Right lobe of liver (tissue), 6 donors: ENCODE measurements around the gene WDR62. TPM values are rescaled to one million over a fixed set of nuclear protein-coding genes. Genes with fewer than 3 reads are reported as not detected.

Experiments
- ATAC-seq, 4 donors: fragments of 200-7000 bp; cut with Tn5 transposase; one replicate each; pipeline ENCODE4 v1.9.1; 2020; ENCODE audit warnings: mild to moderate bottlenecking in 4 of 4, moderate library complexity in 4 of 4
- DNase-seq, 3 donors: peaks; one replicate each; pipeline ENCODE4 v3.0.0-alpha.2; 2020
- H3K27ac ChIP-seq, 3 donors: fragments of 200-600 bp; one replicate each; pipeline ENCODE4 v1.8.0; 2022
- H3K27me3 ChIP-seq, 2 donors: fragments of 200-600 bp; one replicate each; pipeline ENCODE4 v1.8.0; 2022
- H3K36me3 ChIP-seq, 4 donors: fragments of 200-600 bp; sonication (generic) in 1 of 4; one replicate each; pipeline versions ENCODE4 v1.5.1 to v1.8.0; 2017 to 2022; ENCODE audit warnings: control low read depth in 1 of 4
- H3K4me1 ChIP-seq, 4 donors: fragments of 200-600 bp; sonication (generic) in 1 of 4; one replicate each; pipeline versions ENCODE4 v1.5.1 to v1.8.0; 2017 to 2022; ENCODE audit warnings: control low read depth in 1 of 4
- H3K4me3 ChIP-seq, 3 donors: fragments of 200-600 bp; one replicate each; pipeline ENCODE4 v1.8.0; 2022
- H3K9me3 ChIP-seq, 4 donors: fragments of 200-600 bp; sonication (generic) in 1 of 4; one replicate each; pipeline versions ENCODE4 v1.5.1 to v1.8.0; 2017 to 2022; ENCODE audit warnings: control low read depth in 1 of 4
- POLR2A ChIP-seq: fragments of 450-650 bp; IDR thresholded peaks from one replicate; pipeline ENCODE4 v1.6.1; 2017; ENCODE audit warnings: antibody characterized with exemption, mild to moderate bottlenecking
- WGBS: methylation state at CpG from one replicate; pipeline ENCODE4 v1.1.6; 2018; ENCODE audit warnings: low coverage, low lambda C conversion rate; ENCODE audit not compliant: insufficient coverage; ENCODE audit errors: missing lambda C conversion rate; 5-methylcytosine and 5-hydroxymethylcytosine counted together
- intact Hi-C, 2 donors: fragments of 100-400 bp; cut with DNase I; formaldehyde crosslinking; loops; one replicate each; pipeline versions ENCODE4 v1.11.2 to v1.14.1; 2022
- total RNA-seq, 6 experiments: library from RNA; depleted of rRNA in 2 of 6; stranded (reverse); fragments of >200 nt in 2 of 6; fragmentation: NEBNext Ultra II Directional in 3 of 6; extraction: Animal tissue kit (Norgen Biotek cat#: 25700) in 3 of 6; gene quantifications; one replicate each; pipeline versions ENCODE4 v1.1.0 to v1.2.4, GENCODE V29; 2016 to 2023
- TF ChIP-seq, protein P1 (sequence below), 4 donors: fragments of 200-600 bp in 3 of 4; fragments of 450-650 bp in 1 of 4; IDR thresholded peaks; one replicate each; pipeline versions ENCODE4 v1.5.1 to v1.8.0; 2016 to 2022; ENCODE audit warnings: antibody characterized with exemption in 4 of 4, mild to moderate bottlenecking in 2 of 4
- donor health status: DM: no; HTN: yes; CAD: no.
- donor health status: DM: no; HTN: no; CAD: no.
- donor health status: DM: no; HTN: no; CAD: no.
- donor health status: DM: no; HTN: yes; CAD: no.
- donor health status: DM: no; HTN: yes; CAD: no.

The WDR62 gene
- total RNA-seq, 6 experiments from 2014 or later: 0.20 to 1.6 (median 0.58) TPM

DNA sequence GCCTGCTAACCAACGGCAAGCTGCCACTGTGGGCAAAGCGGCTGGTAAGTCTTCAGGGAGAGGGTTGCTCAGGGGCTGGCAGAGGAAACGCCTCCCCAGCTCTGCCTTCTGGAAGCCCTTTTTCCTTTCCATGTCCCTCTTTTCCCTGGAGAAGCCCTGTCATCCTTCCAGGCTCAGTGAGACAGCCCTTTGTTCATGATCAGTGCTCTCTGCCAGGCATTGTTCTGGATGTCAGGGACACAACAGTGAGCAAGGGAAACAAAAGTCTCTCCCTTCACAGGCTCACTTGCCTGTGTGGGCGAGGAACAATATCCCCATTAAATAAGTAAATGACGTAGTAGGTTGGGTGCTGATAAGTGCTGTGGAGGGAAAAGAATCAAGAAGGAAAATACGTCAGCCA is 42.3 kb downstream of the WDR62 start:
- WGBS: 96% methylated on average over 5 of the region's 6 CpGs
- no peaks in the 10 kb centered on the region for H3K9me3 ChIP-seq
- ATAC-seq (no peak), DNase-seq (no peak)
- TF ChIP-seq, protein P1, sequence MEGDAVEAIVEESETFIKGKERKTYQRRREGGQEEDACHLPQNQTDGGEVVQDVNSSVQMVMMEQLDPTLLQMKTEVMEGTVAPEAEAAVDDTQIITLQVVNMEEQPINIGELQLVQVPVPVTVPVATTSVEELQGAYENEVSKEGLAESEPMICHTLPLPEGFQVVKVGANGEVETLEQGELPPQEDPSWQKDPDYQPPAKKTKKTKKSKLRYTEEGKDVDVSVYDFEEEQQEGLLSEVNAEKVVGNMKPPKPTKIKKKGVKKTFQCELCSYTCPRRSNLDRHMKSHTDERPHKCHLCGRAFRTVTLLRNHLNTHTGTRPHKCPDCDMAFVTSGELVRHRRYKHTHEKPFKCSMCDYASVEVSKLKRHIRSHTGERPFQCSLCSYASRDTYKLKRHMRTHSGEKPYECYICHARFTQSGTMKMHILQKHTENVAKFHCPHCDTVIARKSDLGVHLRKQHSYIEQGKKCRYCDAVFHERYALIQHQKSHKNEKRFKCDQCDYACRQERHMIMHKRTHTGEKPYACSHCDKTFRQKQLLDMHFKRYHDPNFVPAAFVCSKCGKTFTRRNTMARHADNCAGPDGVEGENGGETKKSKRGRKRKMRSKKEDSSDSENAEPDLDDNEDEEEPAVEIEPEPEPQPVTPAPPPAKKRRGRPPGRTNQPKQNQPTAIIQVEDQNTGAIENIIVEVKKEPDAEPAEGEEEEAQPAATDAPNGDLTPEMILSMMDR (IDR thresholded peaks at IDR 0.05): no peak
- TF ChIP-seq POLR2A: no peak
- no peak overlapping the region for H3K27ac ChIP-seq
- no peaks in the 10 kb centered on the region for H3K4me1 ChIP-seq
- intact Hi-C loops: no loop called here
- no peaks in the 10 kb centered on the region for H3K36me3 ChIP-seq
- H3K27me3 ChIP-seq: no peaks in the 10 kb centered on the region
- H3K4me3 ChIP-seq: no peak overlapping the region

GRCh38 chr19:36099166-36099785 is 44.6 kb downstream of the WDR62 start:
- TF ChIP-seq POLR2A: no peak
- TF ChIP-seq, protein P1 (IDR thresholded peaks at IDR 0.05): no peak
- 83% methylated on average over 7 of the region's 19 CpGs for WGBS
- no peaks in the 10 kb centered on the region for H3K27me3 ChIP-seq
- intact Hi-C loops: no loop called here
- no peak overlapping the region for H3K4me3 ChIP-seq
- ATAC-seq: no peak
- H3K9me3 ChIP-seq: no peaks in the 10 kb centered on the region
- H3K4me1 ChIP-seq: no peaks in the 10 kb centered on the region
- no peak for DNase-seq
- H3K36me3 ChIP-seq: no peaks in the 10 kb centered on the region
- no peak overlapping the region for H3K27ac ChIP-seq

DNA sequence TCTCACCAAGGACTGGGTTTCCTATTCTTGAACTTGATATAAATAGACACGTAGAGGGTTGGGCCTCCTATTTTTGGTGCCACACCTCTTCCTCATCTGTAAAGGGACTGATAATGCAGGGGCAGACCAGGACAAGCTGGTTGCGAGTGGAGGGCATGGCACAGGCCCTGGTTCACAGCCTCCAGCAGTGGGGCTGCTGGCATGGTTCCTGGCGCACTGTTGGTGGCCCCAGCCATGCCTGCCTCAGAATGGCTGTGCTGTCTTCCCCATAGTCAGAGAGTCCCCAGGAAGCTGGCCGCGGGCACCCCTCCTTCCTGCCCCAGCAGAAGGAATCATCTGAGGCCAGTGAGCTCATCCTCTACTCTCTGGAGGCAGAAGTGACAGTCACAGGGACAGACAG is 45.8 kb downstream of the WDR62 start:
- peak in 1 of 4 donors; percentile 14 for ATAC-seq
- intact Hi-C loops: no loop called here
- H3K27ac ChIP-seq: no peak overlapping the region
- H3K27me3 ChIP-seq: no peaks in the 10 kb centered on the region
- H3K4me3 ChIP-seq: no peak overlapping the region
- H3K36me3 ChIP-seq: no peaks in the 10 kb centered on the region
- TF ChIP-seq POLR2A: no peak
- 60% methylated on average over 4 of the region's 5 CpGs for WGBS
- no peaks in the 10 kb centered on the region for H3K9me3 ChIP-seq
- no peaks in the 10 kb centered on the region for H3K4me1 ChIP-seq
- DNase-seq: no peak

GRCh38 chr19:36101550-36102327 is 47.0 kb downstream of the WDR62 start:
- Histone ChIP-seq H3K27ac (no peak overlapping the region), H3K9me3 (no peaks in the 10 kb centered on the region), H3K4me3 (no peak overlapping the region), H3K4me1 (no peaks in the 10 kb centered on the region), H3K36me3 (no peaks in the 10 kb centered on the region), H3K27me3 (no peaks in the 10 kb centered on the region)
- intact Hi-C loops: no loop called here
- 80% methylated on average over 4 of the region's 27 CpGs for WGBS
- no peak for DNase-seq
- no peak for ATAC-seq
- TF ChIP-seq, protein P1 (IDR thresholded peaks at IDR 0.05): no peak
- no peak for TF ChIP-seq POLR2A

DNA sequence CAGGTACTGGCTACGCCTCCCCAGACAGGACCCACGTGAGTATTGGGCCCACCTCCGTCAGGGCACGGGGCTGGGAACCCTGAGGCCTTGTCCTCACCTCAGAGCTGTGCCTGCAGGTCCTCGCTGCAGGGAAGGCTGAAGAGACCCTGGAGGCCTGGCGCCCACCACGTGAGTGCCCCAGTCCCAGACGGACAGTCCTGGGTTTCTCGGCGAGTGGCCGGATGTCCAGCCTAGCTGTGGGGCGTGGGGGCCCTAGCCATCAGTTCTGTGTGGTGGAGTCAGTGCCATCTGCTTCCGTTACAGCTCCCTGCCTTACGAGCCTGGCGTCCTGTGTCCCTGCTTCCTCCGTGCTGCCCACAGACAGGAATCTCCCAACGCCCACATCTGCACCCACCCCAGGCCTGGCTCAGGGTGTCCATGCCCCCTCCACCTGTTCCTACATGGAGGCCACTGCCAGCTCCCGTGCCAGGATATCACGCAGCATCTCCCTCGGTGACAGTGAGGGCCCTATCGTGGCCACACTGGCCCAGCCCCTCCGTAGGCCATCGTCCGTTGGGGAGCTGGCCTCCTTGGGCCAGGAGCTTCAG is 48.4 kb downstream of the WDR62 start:
- Histone ChIP-seq H3K27ac (no peak overlapping the region), H3K4me3 (no peak overlapping the region), H3K4me1 (no peaks in the 10 kb centered on the region), H3K27me3 (no peaks in the 10 kb centered on the region), H3K9me3 (no peaks in the 10 kb centered on the region), H3K36me3 (no peaks in the 10 kb centered on the region)
- DNase-seq (no peak), ATAC-seq (no peak)
- no peak for TF ChIP-seq POLR2A
- TF ChIP-seq, protein P1 (IDR thresholded peaks at IDR 0.05): no peak
- 84% methylated on average over 3 of the region's 24 CpGs for whole genome bisulfite sequencing
- intact Hi-C loops: no loop called here
